Activated T-helper 1 cell treated with anti-CD3 and anti-CD28 coated beads, Interleukin-12 subunit alpha, Interleukin-12 subunit beta, Interleukin-2, Interleukin-4 antibody, amounts not matched to agents 30 ng/mL and 10 ng/mL and 1 ng/mL, durations not matched to agents 14 hours and 24 hours and 36 hours (primary cell): Measurements from ENCODE around the gene ADORA3. TPM values are rescaled to one million over a fixed set of nuclear protein-coding genes. Genes with fewer than 3 reads are reported as not detected.
"Not testable (repeated sequence)": the region's sequence is repeated elsewhere in the genome, so short reads cannot be mapped to it uniquely, and the experiment has no call there.

ENCODE experiments used
- DNase-seq: peaks from one replicate; pipeline ENCODE4 v3.0.0; 2021; ENCODE audit warnings: low spot score
- H3K27ac Mint-ChIP-seq: one replicate; pipeline ENCODE4 v1.8.0; 2021; ENCODE audit warnings: mild to moderate bottlenecking, mixed read lengths
- H3K27me3 Mint-ChIP-seq: one replicate; pipeline ENCODE4 v1.8.0; 2022; ENCODE audit warnings: mild to moderate bottlenecking, moderate library complexity, mixed read lengths; ENCODE audit not compliant: insufficient read depth
- H3K36me3 Mint-ChIP-seq: one replicate; pipeline ENCODE4 v1.8.0; 2021; ENCODE audit warnings: low read depth, mixed read lengths
- H3K4me1 Mint-ChIP-seq: one replicate; pipeline ENCODE4 v1.8.0; 2021; ENCODE audit warnings: low read depth, mixed read lengths
- H3K4me3 Mint-ChIP-seq: one replicate; pipeline ENCODE4 v1.8.0; 2021; ENCODE audit warnings: mild to moderate bottlenecking, moderate library complexity, mixed read lengths
- H3K9me3 Mint-ChIP-seq: one replicate; pipeline ENCODE4 v1.8.0; 2021; ENCODE audit warnings: mixed read lengths
- intact Hi-C: fragments of 100-400 bp; cut with micrococcal nuclease; formaldehyde crosslinking; loops from one replicate; pipeline ENCODE4 v1.15.1; 2024
- total RNA-seq: library from RNA; stranded (reverse); gene quantifications from 2 replicates; pipeline ENCODE4 v1.2.3, GENCODE V29; 2022

The ADORA3 gene
- total RNA-seq = 0.10 and 0.20 TPM in 2 replicates

DNA sequence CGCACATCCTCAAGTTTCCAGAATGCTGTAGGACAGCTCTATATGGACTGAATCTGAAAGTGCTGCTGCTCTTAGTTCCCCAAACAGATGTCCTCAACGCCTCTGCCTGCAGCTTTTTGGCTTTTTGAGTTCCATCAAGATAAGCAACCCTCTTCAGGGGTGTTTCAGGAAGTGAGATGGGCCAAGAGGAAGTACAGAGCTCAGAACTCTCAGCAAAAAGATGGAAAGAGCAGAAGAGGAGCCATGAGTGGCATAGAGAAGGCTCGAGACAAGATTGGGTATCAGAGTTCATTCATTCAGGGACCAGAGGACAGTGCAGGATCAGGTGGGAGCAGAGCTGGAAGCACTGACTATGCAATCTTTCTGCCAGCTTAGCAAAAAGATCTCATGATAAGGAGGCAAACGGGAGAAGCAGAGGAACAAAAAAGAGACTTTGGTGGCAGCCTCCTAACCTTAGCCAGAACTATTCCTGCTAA lies at the start of gene ADORA3, which contains the start of gene TMIGD3:
ADORA3 (minus strand) TSS at position 49 of the 476 bp plus-strand sequence. CDS start 279 bp downstream, outside the sequence.
TMIGD3 (minus strand) TSS at position 49 of the 476 bp plus-strand sequence. CDS start 279 bp downstream, outside the sequence.
- Mint-ChIP-seq H3K36me3 (peaks cover 3% of the 10 kb centered on the region), H3K9me3 (peaks cover 7% of the 10 kb centered on the region), H3K4me1 (peaks cover 49% of the 10 kb centered on the region), H3K27me3 (no peaks in the 10 kb centered on the region), H3K27ac (peak within 1 kb of the TSS; percentile 19), H3K4me3 (no peak within 1 kb of the TSS)
- DNase-seq = no peak
- intact Hi-C loops = no loop called here

- Mint-ChIP-seq H3K4me3 (no peak overlapping the region), H3K4me1 (peaks cover 17% of the 10 kb centered on the region), H3K27me3 (peaks cover 32% of the 10 kb centered on the region), H3K9me3 (no peaks in the 10 kb centered on the region), H3K27ac (no peak overlapping the region), H3K36me3 (peaks cover 6% of the 10 kb centered on the region)
- intact Hi-C loops = loop anchor here (5.0 kb wide), 1 partner anchor 36 kb away; no protein-coding TSS in a partner anchor
- DNase-seq = no peak
Measured at GRCh38 chr1:111553196-111553595, 49.8 kb upstream of the ADORA3 start.

DNA sequence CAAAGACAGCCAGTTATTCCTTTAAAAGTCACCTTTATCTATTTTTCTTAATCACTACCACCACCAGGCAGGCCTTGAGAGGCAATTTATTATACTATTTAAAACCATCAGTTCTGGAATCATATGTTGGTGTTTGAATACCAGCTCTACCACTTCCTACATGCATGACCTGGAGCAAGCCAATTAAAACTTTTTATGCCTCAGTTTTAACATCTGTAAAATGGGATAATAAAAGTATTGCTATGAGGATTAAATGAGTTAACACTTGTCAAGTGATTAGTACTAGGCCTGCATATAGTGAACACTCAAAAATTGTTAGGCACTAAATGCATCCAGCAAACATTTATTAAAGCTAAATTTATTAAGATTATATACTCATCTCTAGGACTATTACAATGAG lies 49.2 kb upstream of the ADORA3 start:
- peaks cover 6% of the 10 kb centered on the region for H3K36me3 Mint-ChIP-seq
- peaks cover 17% of the 10 kb centered on the region for H3K4me1 Mint-ChIP-seq
- no peak overlapping the region for H3K4me3 Mint-ChIP-seq
- peaks cover 37% of the 10 kb centered on the region for H3K27me3 Mint-ChIP-seq
- no peaks in the 10 kb centered on the region for H3K9me3 Mint-ChIP-seq
- intact Hi-C loops = loop anchor here (5.0 kb wide), 1 partner anchor 35 kb away; no protein-coding TSS in a partner anchor
- DNase-seq = no peak
- no peak overlapping the region for H3K27ac Mint-ChIP-seq

GRCh38 chr1:111551623-111552411 lies 48.4 kb upstream of the ADORA3 start:
- intact Hi-C loops = loop anchor here (5.0 kb wide), 1 partner anchor 35 kb away; no protein-coding TSS in a partner anchor
- Mint-ChIP-seq H3K4me3 (no peak overlapping the region), H3K27ac (no peak overlapping the region), H3K27me3 (peaks cover 34% of the 10 kb centered on the region), H3K36me3 (peaks cover 6% of the 10 kb centered on the region), H3K4me1 (peaks cover 16% of the 10 kb centered on the region), H3K9me3 (no peaks in the 10 kb centered on the region)
- no peak for DNase-seq

DNA sequence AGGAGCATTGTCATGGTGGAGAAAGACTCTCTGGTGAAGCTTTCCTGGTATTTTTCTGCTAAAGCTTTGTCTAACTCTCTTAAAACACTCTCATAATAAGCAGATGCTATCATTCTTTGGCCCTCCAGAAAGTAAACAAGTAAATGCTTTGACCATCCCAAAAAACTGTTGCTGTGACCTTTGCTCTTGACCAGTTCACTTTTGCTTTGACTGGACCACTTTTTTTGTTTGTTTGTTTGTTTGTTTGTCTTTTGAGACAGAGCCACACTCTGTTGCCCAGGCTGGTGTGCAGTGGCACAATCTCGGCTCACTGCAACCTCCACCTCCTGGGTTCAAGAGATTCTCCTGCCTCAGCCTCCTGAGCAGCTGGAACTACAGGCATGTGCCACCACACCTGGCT lies 44.4 kb upstream of the ADORA3 start:
- Mint-ChIP-seq H3K36me3 (peaks cover 12% of the 10 kb centered on the region), H3K9me3 (peaks cover 12% of the 10 kb centered on the region), H3K27me3 (peaks cover 37% of the 10 kb centered on the region)
- intact Hi-C loops, H3K27ac Mint-ChIP-seq, H3K4me3 Mint-ChIP-seq, H3K4me1 Mint-ChIP-seq, DNase-seq: not testable (repeated sequence)

DNA sequence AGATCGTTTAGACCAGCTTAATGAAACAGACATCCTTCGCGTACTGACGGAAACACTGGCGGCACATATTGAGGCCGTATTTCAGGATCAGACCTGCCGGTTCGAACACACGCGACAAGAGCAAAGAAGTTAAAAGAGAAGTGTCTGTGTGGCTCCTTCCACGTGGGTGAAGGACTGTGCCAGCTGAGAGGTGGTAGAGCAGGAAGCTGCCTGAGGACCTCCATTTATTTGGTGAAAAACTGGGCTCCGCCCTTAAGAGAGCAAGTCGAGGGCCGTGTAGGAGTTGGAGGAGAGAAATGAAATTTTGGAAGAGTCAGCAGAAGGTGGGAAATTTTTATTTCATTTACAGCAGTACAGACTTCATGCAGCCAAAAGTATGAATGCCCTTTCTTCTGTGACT lies 38.8 kb upstream of the ADORA3 start:
- H3K27me3 Mint-ChIP-seq = peaks cover 15% of the 10 kb centered on the region
- H3K9me3 Mint-ChIP-seq = peaks cover 12% of the 10 kb centered on the region
- no peak overlapping the region for H3K27ac Mint-ChIP-seq
- H3K4me3 Mint-ChIP-seq = no peak overlapping the region
- intact Hi-C loops = no loop called here
- H3K36me3 Mint-ChIP-seq = peaks cover 8% of the 10 kb centered on the region
- DNase-seq = no peak
- peaks cover 8% of the 10 kb centered on the region for H3K4me1 Mint-ChIP-seq

DNA sequence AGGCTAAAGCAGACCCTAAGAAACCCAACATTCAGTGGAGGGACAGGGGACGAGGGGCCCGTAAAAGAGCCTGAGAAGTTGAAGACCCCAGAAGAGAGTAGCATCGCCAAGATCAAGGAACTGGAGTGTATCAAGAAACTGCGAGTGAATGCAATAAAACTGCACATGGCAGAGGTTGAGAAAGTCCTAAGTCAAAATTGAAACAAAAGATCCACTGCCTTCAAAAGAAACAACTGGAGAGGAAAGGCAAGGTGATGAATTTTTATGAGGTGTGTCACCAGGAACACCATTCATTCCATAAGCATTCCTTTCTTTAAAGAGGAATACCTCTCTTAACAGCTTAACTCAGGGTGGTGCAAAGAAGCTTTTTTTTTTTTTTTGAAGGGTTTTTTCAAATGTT lies 38.3 kb upstream of the ADORA3 start:
- Mint-ChIP-seq H3K4me3 (no peak overlapping the region), H3K27me3 (peaks cover 15% of the 10 kb centered on the region), H3K4me1 (peaks cover 8% of the 10 kb centered on the region), H3K27ac (no peak overlapping the region), H3K9me3 (peaks cover 12% of the 10 kb centered on the region), H3K36me3 (peaks cover 8% of the 10 kb centered on the region)
- no peak for DNase-seq
- intact Hi-C loops = no loop called here

DNA sequence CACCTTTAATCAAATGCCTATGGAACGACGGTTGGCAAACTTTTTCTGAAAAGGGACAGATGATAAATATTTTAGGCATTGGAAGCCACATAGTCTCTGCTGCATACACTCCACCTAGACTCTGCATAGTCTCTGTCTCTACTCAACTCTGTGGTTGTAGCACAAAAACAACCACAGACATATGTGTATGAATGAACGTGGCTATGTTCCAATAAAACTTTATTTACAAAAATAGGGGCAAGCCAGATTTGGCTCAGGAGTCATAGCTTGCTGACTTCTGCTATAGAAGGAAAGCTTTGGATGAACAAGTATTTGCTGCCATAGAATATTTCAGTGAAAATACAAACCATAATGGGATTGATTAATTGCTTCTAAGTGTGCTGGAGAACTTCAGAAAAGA lies 37.5 kb upstream of the ADORA3 start:
- Mint-ChIP-seq H3K4me1 (peaks cover 8% of the 10 kb centered on the region), H3K27me3 (peaks cover 11% of the 10 kb centered on the region), H3K9me3 (peaks cover 12% of the 10 kb centered on the region), H3K4me3 (no peak overlapping the region), H3K36me3 (peaks cover 6% of the 10 kb centered on the region), H3K27ac (no peak overlapping the region)
- intact Hi-C loops = no loop called here
- DNase-seq = no peak

- H3K9me3 Mint-ChIP-seq = no peaks in the 10 kb centered on the region
- peaks cover 6% of the 10 kb centered on the region for H3K27me3 Mint-ChIP-seq
- intact Hi-C loops = no loop called here
- no peak overlapping the region for H3K27ac Mint-ChIP-seq
- DNase-seq = no peak
- peaks cover 8% of the 10 kb centered on the region for H3K4me1 Mint-ChIP-seq
- H3K4me3 Mint-ChIP-seq = no peak overlapping the region
- no peaks in the 10 kb centered on the region for H3K36me3 Mint-ChIP-seq
Measured at GRCh38 chr1:111538343-111539025, 35.1 kb upstream of the ADORA3 start.

DNA sequence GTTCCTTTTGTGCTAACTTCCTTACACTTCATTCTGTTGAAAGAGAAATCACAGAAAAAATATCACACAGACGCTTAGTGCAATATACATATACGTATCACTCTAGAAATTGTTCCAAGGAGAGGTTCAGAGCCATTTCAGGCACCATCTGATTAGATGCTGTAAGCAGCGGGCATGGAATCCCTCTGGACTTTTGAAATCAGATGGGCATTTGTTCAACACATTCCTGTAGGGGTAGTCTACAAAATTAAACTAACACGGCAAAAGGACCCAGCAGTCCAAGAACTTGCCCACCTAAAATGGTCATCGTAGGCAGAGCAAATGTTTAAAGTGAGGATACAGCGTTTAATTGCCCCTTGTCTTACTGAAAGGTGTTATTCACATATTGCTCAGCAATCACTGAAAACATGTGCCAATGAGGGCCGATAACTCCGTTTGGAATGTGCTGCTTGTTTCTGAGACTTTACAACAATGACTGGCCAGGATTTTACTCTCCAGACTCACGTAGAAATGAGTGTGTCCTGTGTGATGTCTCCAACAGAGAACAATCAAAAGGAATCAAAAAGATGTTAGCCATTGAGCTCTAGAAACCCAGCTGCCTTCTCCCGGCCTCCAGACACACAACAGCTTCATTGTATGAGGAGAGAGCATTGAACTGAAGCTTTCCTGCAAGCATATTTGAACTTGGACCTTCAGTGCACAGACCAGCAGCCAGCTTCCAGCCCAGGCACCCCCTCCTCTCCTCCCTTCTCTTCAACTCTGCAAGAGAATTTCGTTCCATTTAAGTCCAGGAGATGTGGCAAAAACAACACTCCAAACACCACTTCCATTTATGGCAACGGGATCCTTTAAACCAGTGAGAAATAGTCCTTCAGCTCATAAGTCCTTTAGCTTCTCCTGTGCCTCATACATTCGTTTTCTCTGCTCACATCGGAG lies 32.1 kb upstream of the ADORA3 start:
- Mint-ChIP-seq H3K27me3 (peaks cover 3% of the 10 kb centered on the region), H3K36me3 (no peaks in the 10 kb centered on the region), H3K4me3 (no peak overlapping the region), H3K27ac (no peak overlapping the region), H3K9me3 (peaks cover 3% of the 10 kb centered on the region), H3K4me1 (peaks cover 8% of the 10 kb centered on the region)
- intact Hi-C loops = no loop called here
- DNase-seq = no peak

DNA sequence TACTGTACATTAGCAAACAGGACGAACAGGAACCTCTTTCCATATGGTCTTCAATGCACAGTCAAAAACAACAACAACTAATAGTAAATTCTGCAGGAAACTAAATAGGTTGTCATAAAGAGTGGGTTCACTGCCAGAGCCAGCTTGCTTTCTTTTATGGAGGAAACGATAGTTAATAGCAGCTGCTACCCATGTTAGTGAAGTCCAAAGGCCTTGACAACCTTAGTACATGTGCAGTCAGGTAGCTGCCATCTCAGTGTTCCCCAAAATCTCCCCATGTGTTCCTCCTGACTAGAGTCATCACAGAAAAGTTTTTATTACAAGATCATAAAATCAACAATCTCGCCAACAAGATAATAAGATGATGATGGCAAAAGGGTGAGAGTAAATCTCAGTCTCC lies 16.6 kb upstream of the ADORA3 start:
- Mint-ChIP-seq H3K4me3 (no peak overlapping the region), H3K4me1 (peaks cover 28% of the 10 kb centered on the region), H3K36me3 (peaks cover 2% of the 10 kb centered on the region), H3K9me3 (peaks cover 5% of the 10 kb centered on the region), H3K27ac (no peak overlapping the region), H3K27me3 (peaks cover 8% of the 10 kb centered on the region)
- intact Hi-C loops = loop anchor here (1.0 kb wide), 1 partner anchor 24 kb away; no protein-coding TSS in a partner anchor
- DNase-seq = no peak
